GM21619 (cell line): ENCODE results near the gene TRIP4.
"Not testable (repeated sequence)": the region's sequence is repeated elsewhere in the genome, so short reads cannot be mapped to it uniquely, and the experiment has no call there.

Experiments used
- ATAC-seq: cut with Tn5 transposase; IDR thresholded peaks from one replicate; pipeline ENCODE4 v1.9.1; 2021; ENCODE audit not compliant: unreplicated experiment

Gene TRIP4

GRCh38 chr15:64483749-64484148, 96.1 kb downstream of the TRIP4 start:
- no peak for ATAC-seq

- ATAC-seq: no peak
These were observed 98.2 kb downstream of the TRIP4 start for GRCh38 chr15:64485796-64486195.

DNA sequence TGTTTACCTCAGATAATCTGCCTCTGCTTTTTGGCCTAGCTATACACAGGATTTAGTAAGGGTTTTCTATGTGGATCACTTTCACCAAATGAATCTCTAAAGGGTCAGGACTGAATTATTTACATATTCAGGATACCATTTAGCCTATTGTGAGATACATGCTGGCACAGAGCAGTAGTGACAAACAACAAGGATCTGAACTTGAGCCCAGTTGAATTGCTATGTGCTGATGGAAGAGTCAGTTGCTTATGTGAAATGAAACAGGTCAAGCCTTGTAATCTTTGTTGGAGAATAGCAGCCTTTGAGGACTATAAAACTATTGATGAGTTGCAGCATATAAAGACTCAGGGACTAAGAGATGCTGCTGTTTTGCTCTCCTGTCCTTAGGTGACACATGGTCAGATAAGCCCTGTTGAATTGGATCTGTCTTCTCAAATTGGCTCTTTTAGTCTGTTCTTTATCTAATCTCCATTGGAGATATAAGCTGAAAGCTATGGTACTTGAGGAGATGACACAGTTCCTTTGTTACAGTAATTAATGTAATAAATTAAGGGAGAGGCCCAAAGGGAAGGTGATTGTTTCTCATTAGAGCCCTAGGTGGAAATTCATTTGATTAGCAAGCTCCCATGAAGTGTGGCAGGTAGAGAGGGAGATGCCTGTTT, 103.1 kb downstream of the TRIP4 start:
- no peak for ATAC-seq

- no peak for ATAC-seq
These were observed 106.0 kb downstream of the TRIP4 start for GRCh38 chr15:64493641-64494040.

DNA sequence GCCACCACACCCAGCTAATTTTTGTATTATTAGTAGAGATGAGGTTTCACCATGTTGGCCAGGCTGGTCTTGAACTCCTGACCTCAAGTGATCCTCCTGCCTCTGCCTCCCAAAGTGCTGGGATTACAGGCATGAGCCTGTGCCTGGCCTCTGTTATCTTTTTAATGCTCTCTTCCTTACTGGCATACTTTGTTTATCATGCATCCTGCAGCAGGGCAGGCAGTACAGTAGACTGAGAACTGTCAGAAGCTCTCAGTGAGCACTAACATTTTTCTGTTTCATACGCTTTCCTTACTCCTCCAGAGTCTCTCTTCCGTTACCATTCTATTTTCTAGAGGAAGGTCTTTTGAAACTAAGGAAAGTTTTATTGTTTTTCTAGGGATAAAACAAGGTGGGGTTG, 108.3 kb downstream of the TRIP4 start:
- not testable (repeated sequence) for ATAC-seq

DNA sequence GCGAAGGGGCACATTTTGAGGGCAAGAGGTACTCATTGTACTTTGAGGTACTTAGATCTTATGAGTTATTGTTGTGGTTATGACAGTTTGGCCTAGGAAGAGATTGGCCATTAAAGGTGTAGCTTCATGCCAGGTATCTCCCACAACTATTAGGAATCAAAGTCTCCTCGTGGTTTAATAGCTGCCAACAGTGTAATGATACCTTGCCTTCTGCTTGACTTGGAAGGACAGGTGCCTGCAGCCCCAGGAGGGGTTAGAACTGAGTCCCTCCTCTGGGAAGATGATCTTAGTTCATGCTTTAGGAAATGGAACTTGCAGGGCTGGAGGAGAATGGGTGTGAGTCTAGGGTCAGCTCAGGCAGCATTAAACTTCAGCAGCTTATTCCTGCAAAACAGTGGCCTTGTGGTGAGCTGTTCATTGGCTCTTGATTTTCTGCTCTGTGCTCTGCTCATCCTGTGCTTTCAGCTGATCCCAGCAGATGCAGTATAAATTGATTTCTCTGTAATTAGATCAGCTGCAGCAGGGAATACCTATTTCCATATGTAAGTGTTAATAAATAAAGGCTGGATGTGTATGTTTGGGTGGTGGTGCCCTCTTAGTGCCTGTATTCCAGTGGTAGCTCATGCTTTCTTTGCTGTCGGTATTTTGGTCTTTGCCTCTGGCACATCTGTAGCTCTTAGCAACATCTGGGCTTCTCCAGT, 113.2 kb downstream of the TRIP4 start:
- ATAC-seq: no peak

- ATAC-seq: no peak
These were observed 113.7 kb downstream of the TRIP4 start for GRCh38 chr15:64501396-64501715.

- ATAC-seq: no peak
These were observed 114.5 kb downstream of the TRIP4 start for GRCh38 chr15:64502151-64502550.

- ATAC-seq: no peak
These were observed 114.9 kb downstream of the TRIP4 start for GRCh38 chr15:64502551-64502950.

- ATAC-seq: no peak
These were observed 115.6 kb downstream of the TRIP4 start for GRCh38 chr15:64503197-64503596.

DNA sequence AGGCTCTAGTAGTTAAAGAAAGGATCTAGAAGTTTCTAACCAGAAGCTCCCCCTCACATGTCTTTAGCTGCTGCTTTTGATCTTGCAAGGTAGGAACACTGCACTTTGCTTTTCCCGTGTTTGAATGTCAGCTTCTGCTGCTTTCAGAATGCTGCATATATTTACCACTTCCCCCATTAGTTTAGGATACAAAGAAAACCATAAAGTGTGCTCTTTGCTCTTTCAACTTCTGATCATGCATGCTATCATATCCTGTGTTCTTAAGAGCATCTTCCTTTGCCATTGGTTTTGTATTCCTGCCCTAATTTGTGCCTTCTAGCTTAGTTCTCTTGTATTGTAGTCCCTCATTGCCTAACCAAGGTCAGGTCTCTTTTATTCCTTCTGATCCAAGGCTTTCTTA, 116.0 kb downstream of the TRIP4 start:
- ATAC-seq: no peak
